Thoracic aorta (tissue), 2 donors: Measurements from ENCODE around the gene MRM3. TPM values are rescaled to one million over a fixed set of nuclear protein-coding genes. Genes with fewer than 3 reads are reported as not detected.

Experiments used
- ATAC-seq: fragments of 150-250 bp; one replicate; pipeline ENCODE4 v1.8.0; 2017; ENCODE audit warnings: low read depth; ENCODE audit not compliant: insufficient number of reproducible peaks, low FRiP score
- DNase-seq: peaks from one replicate; pipeline ENCODE4 v3.0.0-alpha.2; 2020; ENCODE audit warnings: low spot score
- H3K27ac ChIP-seq, 2 donors: fragments of 200-600 bp; sonication (generic); 1 replicate in 1 of 2; 2 replicates in 1 of 2; pipeline ENCODE4 v1.5.1; 2016; ENCODE audit warnings: mild to moderate bottlenecking in 2 of 2, moderate library complexity in 2 of 2
- H3K27me3 ChIP-seq: fragments of 200-600 bp; sonication (generic); replicated peaks from 2 replicates; pipeline ENCODE4 v1.6.0; 2016; ENCODE audit warnings: mild to moderate bottlenecking; ENCODE audit not compliant: insufficient read depth
- H3K36me3 ChIP-seq: fragments of 200-600 bp; sonication (generic); one replicate; pipeline ENCODE4 v1.5.1; 2016
- H3K4me1 ChIP-seq, 2 donors: fragments of 200-600 bp; sonication (generic); 1 replicate in 1 of 2; 2 replicates in 1 of 2; pipeline versions ENCODE4 v1.5.1 to v1.6.0; 2016; ENCODE audit warnings: low read depth in 2 of 2, mild to moderate bottlenecking in 1 of 2; ENCODE audit not compliant: control insufficient read depth in 1 of 2
- H3K4me3 ChIP-seq: fragments of 200-600 bp; sonication (generic); 2 replicates; pipeline ENCODE4 v1.5.1; 2016; ENCODE audit warnings: mild to moderate bottlenecking
- H3K9me3 ChIP-seq: fragments of 200-600 bp; sonication (generic); 2 replicates; pipeline ENCODE4 v1.5.1; 2016
- total RNA-seq, 2 donors: library from RNA; depleted of rRNA; stranded (reverse); fragments of >200 nt; gene quantifications; one replicate each; pipeline versions ENCODE4 v1.1.0 to v1.2.3, GENCODE V29; 2016
- TF ChIP-seq, protein P1 (sequence below): fragments of 200-600 bp; sonication (generic); IDR thresholded peaks from one replicate; pipeline ENCODE4 v1.5.1; 2019; ENCODE audit warnings: antibody characterized with exemption

MRM3 gene
- total RNA-seq, 2 donors from 2014 or later, result 5.7 to 10.5 TPM

DNA sequence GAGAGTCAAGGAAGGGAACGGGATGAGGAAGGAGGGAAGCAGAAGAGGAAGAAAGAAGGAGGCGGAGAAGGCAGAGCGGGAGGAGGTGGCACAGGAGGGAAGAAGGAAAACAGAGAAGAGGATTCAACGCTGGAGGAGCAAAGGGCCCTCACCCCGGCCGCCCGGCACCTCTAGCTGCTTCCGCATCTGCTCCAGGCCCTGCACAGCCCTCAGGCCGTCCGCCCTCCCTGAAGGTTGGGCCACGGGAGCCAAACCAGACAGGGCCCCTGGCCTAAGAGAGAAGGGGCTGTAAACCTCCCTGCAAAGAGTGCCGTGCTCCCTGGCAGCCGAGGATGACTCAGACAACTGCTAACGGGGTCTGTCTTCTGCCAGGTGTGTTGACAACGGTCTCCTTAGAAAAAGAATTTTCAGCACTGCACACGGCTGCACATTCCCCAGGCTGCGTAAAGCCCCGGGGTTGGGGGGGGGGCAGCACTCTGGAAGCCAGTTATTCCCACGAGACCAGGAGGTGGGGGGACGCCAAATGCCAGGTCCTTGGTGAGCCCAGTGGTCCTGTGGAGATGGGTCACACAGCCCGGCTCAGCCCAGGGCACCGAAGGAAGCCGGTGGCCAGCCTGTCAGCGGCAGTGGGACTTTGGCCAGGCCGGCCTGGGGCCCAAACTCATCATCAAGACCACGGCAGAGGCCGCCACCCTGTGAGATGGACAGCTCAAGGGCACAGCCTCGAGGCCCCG lies 29.1 kb downstream of the MRM3 start:
- no peaks in the 10 kb centered on the region for H3K9me3 ChIP-seq
- DNase-seq (no peak), ATAC-seq (no peak)
- H3K36me3 ChIP-seq, result no peaks in the 10 kb centered on the region
- H3K27me3 ChIP-seq, result no peaks in the 10 kb centered on the region
- H3K4me3 ChIP-seq, result no peak overlapping the region
- no peaks in the 10 kb centered on the region for H3K4me1 ChIP-seq
- no peak overlapping the region for H3K27ac ChIP-seq
- TF ChIP-seq, protein P1, sequence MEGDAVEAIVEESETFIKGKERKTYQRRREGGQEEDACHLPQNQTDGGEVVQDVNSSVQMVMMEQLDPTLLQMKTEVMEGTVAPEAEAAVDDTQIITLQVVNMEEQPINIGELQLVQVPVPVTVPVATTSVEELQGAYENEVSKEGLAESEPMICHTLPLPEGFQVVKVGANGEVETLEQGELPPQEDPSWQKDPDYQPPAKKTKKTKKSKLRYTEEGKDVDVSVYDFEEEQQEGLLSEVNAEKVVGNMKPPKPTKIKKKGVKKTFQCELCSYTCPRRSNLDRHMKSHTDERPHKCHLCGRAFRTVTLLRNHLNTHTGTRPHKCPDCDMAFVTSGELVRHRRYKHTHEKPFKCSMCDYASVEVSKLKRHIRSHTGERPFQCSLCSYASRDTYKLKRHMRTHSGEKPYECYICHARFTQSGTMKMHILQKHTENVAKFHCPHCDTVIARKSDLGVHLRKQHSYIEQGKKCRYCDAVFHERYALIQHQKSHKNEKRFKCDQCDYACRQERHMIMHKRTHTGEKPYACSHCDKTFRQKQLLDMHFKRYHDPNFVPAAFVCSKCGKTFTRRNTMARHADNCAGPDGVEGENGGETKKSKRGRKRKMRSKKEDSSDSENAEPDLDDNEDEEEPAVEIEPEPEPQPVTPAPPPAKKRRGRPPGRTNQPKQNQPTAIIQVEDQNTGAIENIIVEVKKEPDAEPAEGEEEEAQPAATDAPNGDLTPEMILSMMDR, result no peak

DNA sequence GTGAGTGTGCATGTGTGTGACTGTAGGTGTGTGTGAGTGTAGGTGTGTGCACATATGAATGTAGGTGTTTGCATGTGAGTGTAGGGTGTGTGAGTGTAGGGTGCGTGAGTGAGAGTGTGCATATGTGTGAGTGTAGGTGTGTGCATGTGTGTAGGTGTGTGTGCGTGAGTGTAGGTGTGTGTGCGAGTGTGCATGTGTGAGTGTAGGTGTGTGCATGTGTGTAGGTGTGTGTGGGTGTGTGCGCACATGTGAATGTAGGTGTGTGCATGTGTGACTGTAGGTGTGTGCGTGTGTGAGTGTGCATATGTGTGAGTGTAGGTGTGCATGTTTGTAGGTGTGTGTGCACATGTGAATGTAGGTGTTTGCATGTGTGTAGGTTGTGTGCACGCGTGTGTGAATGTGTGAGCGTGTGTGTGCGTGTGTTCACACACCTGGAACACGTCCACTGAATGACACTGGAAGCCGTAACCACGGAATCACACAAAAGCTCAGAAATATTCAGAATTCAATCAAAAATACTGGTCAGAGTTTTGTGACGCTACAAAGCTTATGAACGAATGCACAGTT lies 30.6 kb downstream of the MRM3 start:
- H3K36me3 ChIP-seq, result peaks cover 3% of the 10 kb centered on the region

DNA sequence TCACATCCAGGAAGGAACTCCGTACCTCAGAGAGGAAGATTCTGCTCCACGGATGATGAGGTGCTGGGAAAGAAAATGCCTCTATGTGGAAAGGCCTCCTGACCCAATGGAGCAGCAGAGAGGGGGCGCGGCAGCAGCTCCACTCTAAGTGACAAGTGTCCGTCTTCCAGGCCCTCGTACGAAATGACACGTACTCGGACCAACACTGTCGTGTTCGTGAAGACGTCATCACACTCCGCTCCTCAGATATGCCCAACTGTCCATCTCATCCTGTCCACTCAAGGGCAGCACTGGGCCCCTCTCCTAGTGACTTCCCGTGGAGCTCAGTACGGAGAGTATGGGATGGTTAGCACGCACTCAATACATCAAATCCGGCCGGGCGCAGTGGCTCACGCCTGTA lies 32.2 kb downstream of the MRM3 start:
- H3K36me3 ChIP-seq, result peaks cover 3% of the 10 kb centered on the region
- H3K27me3 ChIP-seq, result no peaks in the 10 kb centered on the region
- ATAC-seq (no peak), DNase-seq (no peak)
- no peak overlapping the region for H3K4me3 ChIP-seq
- TF ChIP-seq, protein P1, result no peak
- H3K9me3 ChIP-seq, result no peaks in the 10 kb centered on the region
- no peak overlapping the region for H3K27ac ChIP-seq
- H3K4me1 ChIP-seq, result no peaks in the 10 kb centered on the region

More for the DNA sequence above, 30.6 kb downstream of the MRM3 start:
- no peak overlapping the region for H3K4me3 ChIP-seq
- H3K4me1 ChIP-seq, result no peaks in the 10 kb centered on the region
- TF ChIP-seq, protein P1, result no peak
- no peak overlapping the region for H3K27ac ChIP-seq
- no peaks in the 10 kb centered on the region for H3K27me3 ChIP-seq
- DNase-seq (no peak), ATAC-seq (no peak)
- H3K9me3 ChIP-seq, result no peaks in the 10 kb centered on the region

DNA sequence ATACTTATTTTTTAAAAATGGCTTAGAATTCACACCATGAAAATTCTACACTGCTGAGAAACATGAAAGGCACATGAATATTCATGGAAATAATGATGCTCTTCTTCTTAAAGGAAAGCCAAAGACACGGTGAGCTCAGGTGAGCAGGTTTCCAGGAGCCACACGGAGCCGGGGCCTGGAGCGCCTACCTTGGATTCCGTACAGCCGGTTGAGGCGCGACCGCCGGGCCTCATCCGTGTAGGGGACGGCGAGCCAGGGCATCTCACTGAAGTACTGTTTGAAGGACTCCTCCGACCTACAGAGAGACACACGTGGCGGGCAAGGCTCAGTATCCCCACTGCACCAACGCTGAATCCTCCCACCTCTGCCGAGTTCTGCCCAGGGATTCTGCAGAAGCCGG lies 37.1 kb downstream of the MRM3 start:
- peaks cover 3% of the 10 kb centered on the region for H3K36me3 ChIP-seq
- TF ChIP-seq, protein P1, result no peak
- H3K4me1 ChIP-seq, result no peaks in the 10 kb centered on the region
- no peaks in the 10 kb centered on the region for H3K27me3 ChIP-seq
- no peak overlapping the region for H3K27ac ChIP-seq
- no peak for DNase-seq
- ATAC-seq, result no peak
- no peak overlapping the region for H3K4me3 ChIP-seq
- H3K9me3 ChIP-seq, result no peaks in the 10 kb centered on the region

DNA sequence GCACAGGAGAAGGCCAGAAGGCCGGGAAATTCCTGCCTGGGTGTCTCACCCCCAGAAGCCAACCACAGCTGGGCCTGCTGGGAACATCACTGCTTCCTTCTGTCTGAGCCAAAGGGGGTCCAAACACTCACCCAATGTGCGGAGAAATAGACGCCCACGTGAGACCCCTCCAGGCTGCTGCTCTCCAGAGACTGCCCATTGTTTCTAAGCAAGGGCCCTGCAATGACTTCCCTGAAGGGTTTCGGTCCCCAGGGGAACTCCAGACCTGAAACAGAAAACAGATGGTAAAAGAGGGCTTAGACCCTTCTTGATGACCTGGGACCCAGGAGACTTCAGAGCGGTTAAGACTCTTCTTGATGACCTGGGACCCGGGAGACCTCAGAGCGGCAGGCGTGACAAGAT lies 41.3 kb downstream of the MRM3 start:
- H3K4me1 ChIP-seq, result no peaks in the 10 kb centered on the region
- no peak overlapping the region for H3K27ac ChIP-seq
- ATAC-seq, result no peak
- no peaks in the 10 kb centered on the region for H3K36me3 ChIP-seq
- H3K9me3 ChIP-seq, result no peaks in the 10 kb centered on the region
- TF ChIP-seq, protein P1, result no peak
- no peaks in the 10 kb centered on the region for H3K27me3 ChIP-seq
- DNase-seq, result no peak
- H3K4me3 ChIP-seq, result no peak overlapping the region
